ENCODE results near the gene KIF13A.

KIF13A gene

GRCh38 chr6:17798477-17799154 is 188.8 kb downstream of the KIF13A start:
- no peak overlapping the region for H3K4me3 ChIP-seq (ENCODE audit: low read depth, low read length)
- no peak for TF ChIP-seq CTCF (IDR thresholded peaks at IDR 0.05; ENCODE audit: low read depth, low read length)

- no peak overlapping the region for H3K4me3 ChIP-seq (ENCODE audit: low read depth, low read length)
- TF ChIP-seq CTCF (IDR thresholded peaks at IDR 0.05; ENCODE audit: low read depth, low read length), result no peak
Observed at GRCh38 chr6:17790489-17790888, 196.9 kb downstream of the KIF13A start.

GRCh38 chr6:17785094-17785787 is 202.2 kb downstream of the KIF13A start:
- no peak for TF ChIP-seq CTCF (IDR thresholded peaks at IDR 0.05; ENCODE audit: low read depth, low read length)
- no peak overlapping the region for H3K4me3 ChIP-seq (ENCODE audit: low read depth, low read length)

GRCh38 chr6:17780061-17780460 is 207.4 kb downstream of the KIF13A start:
- H3K4me3 ChIP-seq (ENCODE audit: low read depth, low read length), result no peak overlapping the region
- TF ChIP-seq CTCF (IDR thresholded peaks at IDR 0.05; ENCODE audit: low read depth, low read length), result no peak

GRCh38 chr6:17771609-17772008 is 215.8 kb downstream of the KIF13A start:
- no peak for TF ChIP-seq CTCF (IDR thresholded peaks at IDR 0.05; ENCODE audit: low read depth, low read length)
- no peak overlapping the region for H3K4me3 ChIP-seq (ENCODE audit: low read depth, low read length)

- no peak overlapping the region for H3K4me3 ChIP-seq (ENCODE audit: low read depth, low read length)
Observed at GRCh38 chr6:17768881-17769280, 218.6 kb downstream of the KIF13A start.

More at GRCh38 chr6:17768881-17769280, 218.6 kb downstream of the KIF13A start:
- TF ChIP-seq CTCF (IDR thresholded peaks at IDR 0.05; ENCODE audit: low read depth, low read length), result no peak

All from WI38 (cell line).